CMK (cell line): Measurements from ENCODE around the gene PSMD14.
"Not testable (repeated sequence)": the region's sequence is repeated elsewhere in the genome, so short reads cannot be mapped to it uniquely, and the experiment has no call there.

ENCODE experiments used
- DNase-seq: peaks from one replicate; pipeline ENCODE4 v3.0.0-alpha.2; 2010; ENCODE audit warnings: low read depth

The PSMD14 gene

GRCh38 chr2:161308178-161308955 is at the start of gene PSMD14:
Gene PSMD14 (plus strand): TSS chr2:161308425. CDS start chr2:161318826, 10,401 bp downstream.
- DNase-seq, result peak; percentile 61

DNA sequence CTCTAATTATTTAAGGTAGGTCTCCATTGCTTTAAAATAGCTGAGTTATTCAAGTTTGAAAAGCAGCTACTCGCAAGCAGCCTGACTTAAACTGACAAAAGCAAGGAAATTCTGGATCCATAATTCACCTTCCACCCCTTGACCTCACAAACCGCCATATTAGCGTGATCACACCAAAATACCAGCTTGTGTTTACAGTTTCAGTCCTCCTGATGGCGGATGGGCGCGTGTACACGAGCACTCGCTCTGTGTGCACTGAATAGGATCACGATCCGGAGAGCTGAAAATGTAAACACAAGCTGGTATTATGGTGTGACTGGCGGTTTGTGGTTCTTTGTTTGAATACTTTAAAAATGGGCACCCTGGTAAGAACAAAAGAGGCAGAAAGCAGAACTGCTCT is 42.4 kb upstream of the PSMD14 start:
- DNase-seq, result no peak

DNA sequence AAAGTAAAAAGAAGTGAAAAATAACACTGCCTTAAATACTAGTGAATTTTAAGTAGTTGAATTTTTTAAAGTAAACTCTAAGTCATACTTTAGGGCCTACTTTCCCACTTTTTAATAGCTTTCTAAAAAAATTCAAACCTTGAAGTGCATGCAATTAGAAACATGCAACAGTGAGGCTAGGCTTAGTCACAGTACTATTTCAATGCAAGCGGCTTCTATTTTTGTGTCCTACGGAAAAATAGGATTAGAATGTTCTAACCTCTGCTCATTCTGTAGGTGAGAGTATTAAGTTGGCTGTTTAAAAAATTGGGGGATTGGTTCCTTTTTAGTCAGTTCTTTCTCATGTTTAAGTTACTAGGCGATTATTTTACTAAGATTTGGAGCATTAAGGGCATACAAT is 39.1 kb upstream of the PSMD14 start:
- no peak for DNase-seq

DNA sequence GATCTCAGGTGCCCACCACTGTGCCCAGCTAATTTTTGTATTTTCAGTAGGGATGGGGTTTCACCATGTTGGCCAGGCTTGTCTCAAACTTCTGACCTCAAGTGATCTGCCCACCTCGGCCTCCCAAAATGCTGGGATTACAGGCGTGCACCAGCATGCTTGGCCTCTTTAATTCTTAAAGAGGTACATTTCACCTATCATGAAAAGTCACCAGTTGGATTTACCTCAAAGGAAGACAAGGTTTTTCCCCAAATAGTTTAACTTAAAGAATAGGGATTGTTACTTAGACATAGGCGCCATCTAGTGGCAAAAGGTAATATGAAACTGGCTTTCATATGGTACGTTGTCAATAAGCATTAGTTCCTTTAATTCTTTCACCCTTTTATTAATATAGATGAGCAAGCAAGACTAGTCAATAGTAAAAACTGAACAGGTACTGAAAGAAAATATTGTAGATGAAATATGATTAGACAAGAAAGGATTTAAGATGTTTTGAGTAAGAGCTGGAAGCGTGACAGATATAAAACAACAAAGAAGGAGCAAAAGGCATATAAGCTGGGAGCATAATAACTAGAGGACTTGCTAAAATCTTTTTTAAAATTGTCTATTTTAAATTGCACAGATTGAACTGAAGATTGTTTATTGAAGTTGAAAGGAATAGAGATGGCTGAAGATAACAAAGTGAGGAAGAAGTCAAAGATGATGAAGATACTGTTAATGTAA is 35.0 kb upstream of the PSMD14 start:
- DNase-seq, result peak; percentile 17

- peak; percentile 8 for DNase-seq
Observed at GRCh38 chr2:161278564-161279229, 29.5 kb upstream of the PSMD14 start.

- DNase-seq, result not testable (repeated sequence)
Observed at GRCh38 chr2:161279230-161279815, 28.9 kb upstream of the PSMD14 start.

DNA sequence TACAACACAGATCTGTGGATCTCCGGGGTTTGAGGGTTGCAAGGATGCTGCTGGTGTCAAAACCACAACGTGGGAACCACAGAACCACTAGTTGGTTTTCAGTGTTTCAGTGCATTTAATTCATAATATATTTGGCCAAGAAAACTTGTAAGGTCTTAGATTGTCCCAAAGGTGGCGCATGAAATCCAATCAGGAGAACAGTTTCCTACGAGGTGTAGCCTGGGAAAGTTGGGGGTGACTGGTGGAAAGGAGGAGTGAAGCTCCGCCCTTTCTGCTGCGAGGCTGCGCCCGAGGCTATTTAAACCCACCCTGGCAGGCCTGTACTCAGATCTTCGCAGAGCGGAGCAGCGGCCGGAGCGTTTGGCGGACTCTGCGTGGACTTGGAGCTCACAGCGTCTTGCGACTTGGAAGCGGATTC is 27.3 kb upstream of the PSMD14 start:
- DNase-seq, result not testable (repeated sequence)

DNA sequence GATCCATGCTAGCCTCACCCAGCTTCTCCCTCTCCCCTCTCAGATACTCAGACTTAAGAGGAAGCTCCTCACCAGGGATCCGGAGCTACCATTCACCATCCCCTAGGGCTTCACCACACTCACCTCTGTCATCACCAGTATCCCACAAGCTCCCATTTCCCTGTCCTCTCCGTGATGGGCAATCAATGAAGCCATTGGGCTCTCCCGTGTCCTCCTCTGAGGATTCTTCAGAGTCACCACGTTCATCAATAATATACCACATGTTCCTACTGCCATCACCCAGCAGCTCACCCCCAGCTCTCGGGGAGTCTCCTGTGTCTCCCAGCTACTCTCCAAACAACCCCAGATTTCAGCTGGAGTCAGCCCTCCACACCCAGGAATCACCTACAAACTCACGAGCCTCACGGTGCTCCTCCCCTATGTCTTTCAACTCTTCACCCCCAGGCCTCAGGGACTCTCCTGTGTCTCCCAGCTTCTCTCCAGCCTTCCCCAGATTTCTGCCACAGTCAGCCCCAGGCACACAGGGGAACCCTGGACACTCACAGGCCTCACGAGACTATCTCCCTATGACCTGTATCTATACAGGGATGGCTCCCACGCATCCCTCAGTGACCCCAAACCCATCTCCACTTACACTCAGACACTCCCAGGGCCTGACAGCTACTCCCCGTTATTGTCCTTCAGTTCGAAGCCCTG is 26.5 kb upstream of the PSMD14 start:
- DNase-seq, result not testable (repeated sequence)

- DNase-seq, result not testable (repeated sequence)
Observed at GRCh38 chr2:161282311-161282644, 25.9 kb upstream of the PSMD14 start.

- DNase-seq, result no peak
Observed at GRCh38 chr2:161283926-161284325, 24.3 kb upstream of the PSMD14 start.

- no peak for DNase-seq
Observed at GRCh38 chr2:161303535-161304050, 4.6 kb upstream of the PSMD14 start.

DNA sequence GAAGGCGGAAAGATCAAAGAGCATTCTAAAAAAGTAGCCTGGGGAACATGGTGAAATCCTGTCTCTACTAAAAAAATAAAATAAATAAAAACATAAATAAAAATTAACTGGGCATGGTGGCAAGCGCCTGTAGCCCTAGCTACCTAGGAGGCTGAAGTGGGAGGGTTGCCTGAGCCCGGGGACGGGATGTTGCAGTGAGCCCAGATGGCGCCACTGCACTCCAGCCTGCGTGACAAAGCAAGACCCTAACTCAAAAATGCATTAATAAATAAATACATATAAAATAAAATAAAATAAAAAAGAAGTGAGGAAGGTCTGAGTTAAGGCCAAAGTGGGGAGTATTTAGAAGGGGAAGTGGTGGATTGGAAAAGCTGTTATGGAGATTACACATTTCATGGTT is 1.3 kb upstream of the PSMD14 start:
- no peak for DNase-seq

GRCh38 chr2:161307676-161308075 is 549 bp upstream of the PSMD14 start:
- DNase-seq, result no peak

DNA sequence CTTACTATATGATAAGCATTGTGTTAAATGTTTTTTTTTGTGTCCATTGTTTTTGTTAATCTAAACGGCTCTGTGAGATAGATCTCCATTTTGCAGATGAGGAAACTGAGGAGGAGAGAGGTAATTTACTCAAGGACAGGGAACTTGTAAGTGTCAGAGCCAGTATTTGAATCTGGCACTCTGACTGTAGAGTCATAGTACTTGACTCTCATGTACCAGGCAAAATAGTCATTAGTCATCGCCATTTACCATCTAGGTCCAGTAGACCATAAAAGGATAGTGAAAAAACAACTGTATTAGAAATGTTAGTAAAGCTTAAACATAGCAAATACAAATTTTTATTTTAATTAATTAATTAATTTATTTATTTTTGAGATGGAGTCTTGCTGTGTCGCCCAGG is 4.8 kb downstream of the PSMD14 start:
- no peak for DNase-seq

DNA sequence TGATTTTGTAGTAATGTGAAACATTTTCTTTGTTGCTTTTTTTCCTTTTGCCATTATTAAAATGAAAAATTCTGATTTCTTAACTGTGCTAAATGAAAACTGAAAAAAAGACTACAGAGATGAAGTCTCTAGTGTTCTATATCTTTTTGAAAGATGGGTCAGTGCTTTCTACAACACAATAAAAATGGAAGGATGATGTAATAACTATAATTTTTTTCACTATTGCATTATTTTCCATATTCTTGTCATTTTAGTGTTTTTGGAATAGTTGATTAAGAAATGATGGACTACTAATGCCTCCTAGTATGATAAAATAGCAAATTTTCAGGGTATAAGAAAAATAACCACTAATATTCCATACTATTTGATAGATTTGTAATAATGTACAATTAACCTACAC is 7.2 kb downstream of the PSMD14 start:
- DNase-seq, result no peak

- DNase-seq, result no peak
Observed at GRCh38 chr2:161316701-161317100, 8.5 kb downstream of the PSMD14 start.

DNA sequence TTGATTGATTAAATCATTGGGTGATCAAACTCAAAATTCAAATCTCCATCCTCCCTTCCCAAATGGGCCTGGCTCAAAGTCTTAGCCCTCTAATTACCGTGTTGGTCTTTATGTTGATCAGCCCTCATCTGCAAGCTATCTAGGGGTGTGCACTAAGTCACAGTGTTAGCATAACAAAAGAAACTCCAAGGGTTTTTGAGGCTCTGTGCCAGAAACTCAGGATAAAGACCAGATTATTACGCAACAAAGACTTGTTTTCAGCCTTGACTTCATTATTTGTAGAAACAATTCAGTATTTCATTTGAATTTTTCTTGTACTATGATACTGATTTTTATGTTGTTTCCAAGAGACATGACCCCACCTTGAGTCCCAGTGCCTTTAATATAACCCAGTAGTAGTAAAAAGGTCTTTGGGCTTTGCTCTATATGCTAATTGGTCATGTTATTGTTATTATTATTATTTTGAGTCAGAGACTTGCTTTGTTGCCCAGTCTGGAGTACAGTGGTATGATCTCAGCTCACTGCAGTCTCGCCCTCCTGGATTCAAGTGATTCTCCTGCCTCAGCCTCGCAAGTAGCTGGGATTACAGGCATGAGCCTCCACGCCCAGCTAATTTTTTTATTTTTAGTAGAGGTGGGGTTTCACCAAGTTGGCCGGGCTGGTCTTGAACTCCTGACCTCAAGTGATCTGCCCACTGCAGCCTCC is 13.9 kb downstream of the PSMD14 start:
- no peak for DNase-seq

DNA sequence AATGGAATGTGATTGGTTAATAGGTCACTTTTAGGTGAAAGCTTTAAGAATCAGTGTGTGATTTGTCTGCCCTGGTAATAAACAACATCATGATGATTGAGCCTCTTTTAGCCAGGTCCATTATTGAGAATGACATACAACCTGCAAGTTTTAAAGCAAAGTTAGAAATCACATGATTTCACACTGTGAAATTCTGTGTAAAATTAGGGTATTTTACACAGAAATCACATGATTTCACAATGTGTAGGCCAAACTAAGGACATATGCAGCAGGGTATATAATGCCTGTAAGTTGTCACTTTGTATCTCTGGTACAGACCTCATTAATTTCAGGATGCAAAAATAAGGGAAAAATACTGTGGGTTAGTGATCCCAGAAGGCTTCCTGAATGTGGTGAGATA is 16.7 kb downstream of the PSMD14 start:
- DNase-seq, result no peak

- DNase-seq, result no peak
Observed at GRCh38 chr2:161327582-161327981, 19.4 kb downstream of the PSMD14 start.

DNA sequence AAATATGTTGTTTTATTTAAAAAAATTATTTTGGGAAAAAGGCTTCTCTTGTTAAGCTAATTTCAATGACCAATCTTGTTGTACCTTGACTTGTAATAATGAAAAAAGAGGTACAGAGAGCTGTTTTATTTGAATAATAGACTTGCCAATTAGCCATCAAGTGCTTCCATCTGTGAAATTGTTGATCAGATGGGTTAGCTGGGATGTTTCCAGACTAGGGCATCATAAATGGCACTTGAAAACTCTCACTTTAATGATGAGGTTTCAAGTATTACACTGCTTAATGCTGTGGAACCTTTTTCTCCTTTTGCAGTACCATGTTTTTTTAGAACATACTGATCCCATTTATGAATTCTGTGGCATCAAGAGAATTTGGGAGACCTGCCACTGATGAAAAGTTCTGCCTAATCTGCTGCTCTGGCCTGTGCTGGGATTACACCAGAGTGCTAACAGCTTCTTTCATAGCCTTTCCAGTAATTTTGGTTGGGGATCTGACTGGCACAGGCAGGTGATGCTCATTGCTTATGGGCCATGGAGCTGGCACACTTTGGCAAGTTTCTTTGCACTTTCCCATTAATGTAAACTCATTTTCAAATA is 24.2 kb downstream of the PSMD14 start:
- DNase-seq, result no peak

GRCh38 chr2:161335626-161336025 is 27.4 kb downstream of the PSMD14 start:
- no peak for DNase-seq
